ENCODE measurements around the gene GMEB1.
"Not testable (repeated sequence)": the region's sequence is repeated elsewhere in the genome, so short reads cannot be mapped to it uniquely, and the experiment has no call there.

GMEB1 gene

GRCh38 chr1:28668191-28668955, at the start of gene GMEB1:
Gene GMEB1, plus strand, starts transcription at chr1:28668784. Its CDS starts 14,829 bp downstream, at chr1:28683613.
- DNase-seq (ENCODE audit: low read depth in 2 of 3, low spot score in 1 of 3): peak; percentile 67 to 85 (median 74)

GRCh38 chr1:28631713-28632112, 36.9 kb upstream of the GMEB1 start:
- no peak for DNase-seq (ENCODE audit: low read depth in 2 of 3, low spot score in 1 of 3)

GRCh38 chr1:28632560-28632959, 36.0 kb upstream of the GMEB1 start:
- no peak for DNase-seq (ENCODE audit: low read depth in 2 of 3, low spot score in 1 of 3)

- peak in 1 of 3 donors; percentile 11 for DNase-seq (ENCODE audit: low read depth in 2 of 3, low spot score in 1 of 3)
These were observed 27.8 kb upstream of the GMEB1 start for GRCh38 chr1:28640766-28641165.

GRCh38 chr1:28642056-28642846, 26.3 kb upstream of the GMEB1 start:
- no peak for DNase-seq (ENCODE audit: low read depth in 2 of 3, low spot score in 1 of 3)

GRCh38 chr1:28642847-28643635, 25.5 kb upstream of the GMEB1 start, which contains the start of gene TAF12:
Gene TAF12, minus strand, starts transcription at chr1:28643067. Its CDS starts 20,986 bp downstream, at chr1:28622081.
- peak; percentile 81 to 86 (median 84) for DNase-seq (ENCODE audit: low read depth in 2 of 3, low spot score in 1 of 3)

GRCh38 chr1:28644494-28644893, 24.1 kb upstream of the GMEB1 start:
- DNase-seq (ENCODE audit: low read depth in 2 of 3, low spot score in 1 of 3): no peak

- not testable (repeated sequence) for DNase-seq (ENCODE audit: low read depth in 2 of 3, low spot score in 1 of 3)
These were observed 23.2 kb upstream of the GMEB1 start for GRCh38 chr1:28645406-28645805.

- no peak for DNase-seq (ENCODE audit: low read depth in 2 of 3, low spot score in 1 of 3)
These were observed 22.5 kb upstream of the GMEB1 start for GRCh38 chr1:28646040-28646439.

GRCh38 chr1:28648008-28648473, 20.5 kb upstream of the GMEB1 start:
- peak; percentile 69 to 84 (median 81) for DNase-seq (ENCODE audit: low read depth in 2 of 3, low spot score in 1 of 3)

GRCh38 chr1:28648474-28649198, 19.9 kb upstream of the GMEB1 start, which contains the start of gene RNU11:
Gene RNU11, plus strand, starts transcription at chr1:28648600.
- peak; percentile 79 to 92 (median 82) for DNase-seq (ENCODE audit: low read depth in 2 of 3, low spot score in 1 of 3)

- DNase-seq (ENCODE audit: low read depth in 2 of 3, low spot score in 1 of 3): not testable (repeated sequence)
These were observed 15.5 kb upstream of the GMEB1 start for GRCh38 chr1:28653063-28653462.

- not testable (repeated sequence) for DNase-seq (ENCODE audit: low read depth in 2 of 3, low spot score in 1 of 3)
These were observed 14.7 kb upstream of the GMEB1 start for GRCh38 chr1:28653870-28654269.

GRCh38 chr1:28655448-28656311, 12.9 kb upstream of the GMEB1 start:
- DNase-seq (ENCODE audit: low read depth in 2 of 3, low spot score in 1 of 3): not testable (repeated sequence)

GRCh38 chr1:28656335-28656734, 12.2 kb upstream of the GMEB1 start:
- no peak for DNase-seq (ENCODE audit: low read depth in 2 of 3, low spot score in 1 of 3)

GRCh38 chr1:28663871-28664470, 4.6 kb upstream of the GMEB1 start:
- DNase-seq (ENCODE audit: low read depth in 2 of 3, low spot score in 1 of 3): no peak

GRCh38 chr1:28666806-28667205, 1.8 kb upstream of the GMEB1 start:
- no peak for DNase-seq (ENCODE audit: low read depth in 2 of 3, low spot score in 1 of 3)

- DNase-seq (ENCODE audit: low read depth in 2 of 3, low spot score in 1 of 3): peak; percentile 21 to 40 (median 27)
These were observed 556 bp downstream of the GMEB1 start for GRCh38 chr1:28668956-28669723.

Measured in stimulated activated CD4-positive, alpha-beta T cell treated with anti-CD3 and anti-CD28 coated beads, Interleukin-12 subunit alpha, Interleukin-12 subunit beta, amount 100 ng/mL, for 48 hours (primary cell).